ENCODE results near the gene PSAPL1. TPM values are rescaled to one million over a fixed set of nuclear protein-coding genes. Genes with fewer than 3 reads are reported as not detected.

PSAPL1 gene
- total and polyA plus RNA-seq, 9 of the 15 experiments (the other 6 are each of a cell fraction or from before 2014, with no cell fraction given): not detected

DNA sequence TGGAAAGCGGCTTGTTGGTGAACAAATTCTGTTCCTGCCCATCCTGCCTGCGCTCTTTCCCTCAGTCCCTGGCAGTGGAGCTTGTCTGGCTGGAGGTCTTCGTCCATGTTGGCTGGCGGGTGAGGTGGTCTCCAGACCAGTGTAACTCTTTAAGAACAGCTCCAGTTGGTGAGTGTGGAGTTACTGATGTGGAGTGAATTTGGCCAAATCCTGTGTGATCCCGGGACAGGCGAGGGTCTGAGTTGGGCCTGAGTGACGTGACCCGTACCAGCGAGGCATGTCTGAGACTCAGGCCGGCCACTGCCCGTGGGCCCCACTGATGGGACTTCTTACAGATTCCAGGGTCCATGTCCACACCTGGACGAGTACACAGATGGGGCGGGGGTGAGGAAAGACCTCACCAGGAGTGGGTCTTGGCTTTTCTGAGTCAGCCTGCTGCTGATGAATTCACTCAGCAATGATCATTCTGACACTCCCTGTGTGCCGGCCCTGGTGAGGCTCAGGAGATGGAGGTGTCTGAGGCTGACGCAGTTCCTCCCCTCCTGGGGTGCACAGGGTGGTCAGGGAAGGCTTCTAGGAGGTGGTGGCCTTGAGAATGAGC, 45.5 kb downstream of the PSAPL1 start:
- Histone ChIP-seq H3K36me3 (ENCODE audit: control insufficient read depth, insufficient read depth, low read length) (no peaks in the 10 kb centered on the region), H3K9me1 (ENCODE audit: control insufficient read depth, insufficient read depth, low read length) (no peaks in the 10 kb centered on the region), H3K4me3 (no peak overlapping the region), H3K79me2 (ENCODE audit: control insufficient read depth, insufficient read depth, low read length) (no peaks in the 10 kb centered on the region), H4K20me1 (replicated peaks; ENCODE audit: control insufficient read depth, insufficient read depth, low read length) (0 out of 2 replicates have a peak, but pooled peaks cover 5% of the 10 kb centered on the region), H3K9me3 (replicated peaks; ENCODE audit: control insufficient read depth, insufficient read depth, low read depth, low read length) (0 out of 2 replicates have a peak, but pooled peaks cover 2% of the 10 kb centered on the region), H3K4me1 (replicated peaks in 1 of 2; ENCODE audit: control insufficient read depth in 2 of 2, insufficient read depth in 2 of 2, low read length in 2 of 2) (no peaks in the 10 kb centered on the region; a peak in 1 of 5 replicates), H3K4me2 (ENCODE audit: insufficient read depth, low read length) (no peak overlapping the region), H3K27ac (ENCODE audit: extremely low read depth, low read depth, low read length) (no peak overlapping the region; the same call in 2 of the 3 replicates), H3K27me3 (ENCODE audit: control insufficient read depth in 2 of 2, insufficient read depth in 2 of 2, low read length in 2 of 2) (peaks cover 10 to 38% of the 10 kb centered on the region in 2 experiments; a peak in 4 of 5 replicates), H3K9ac (ENCODE audit: insufficient read depth in 1 of 2, low read depth in 2 of 2, low read length in 2 of 2) (no peak overlapping the region), H2AFZ (ENCODE audit: low read depth, low read length) (no peak overlapping the region)
- FAIRE-seq: no peak
- no TSS peak for BruUV-seq (replicated peaks)
- intact Hi-C loops (cut with micrococcal nuclease) (no loop called here), in situ Hi-C loops (cut with MboI) (no loop called here)
- no peak for ATAC-seq
- DNase-seq (ENCODE audit: extremely low read depth in 1 of 4, low spot score in 3 of 4): no peak
- WGBS (ENCODE audit: insufficient coverage, low coverage, missing lambda C conversion rate): under 1% methylated on average over 15 of the region's 15 CpGs
- TF ChIP-seq ETV1 (tag; conservative IDR thresholded peaks at IDR 0.05; ENCODE audit: low read depth) (no peak), ZNF232 (CRISPR knock-in tag; IDR thresholded peaks at IDR 0.05) (no peak), ZFP1 (CRISPR knock-in tag; IDR thresholded peaks at IDR 0.05) (no peak), SMARCE1 (IDR thresholded peaks at IDR 0.05) (no peak), POLR3G (IDR thresholded peaks at IDR 0.05; ENCODE audit: extremely low read depth, insufficient read length, insufficient replicate concordance) (no peak), SP2 (IDR thresholded peaks at IDR 0.05; ENCODE audit: extremely low read depth, low read depth, low read length, poor library complexity, severe bottlenecking) (no peak), ZNF707 (CRISPR knock-in tag; conservative IDR thresholded peaks at IDR 0.05) (no peak)
- TF ChIP-seq, protein P1, sequence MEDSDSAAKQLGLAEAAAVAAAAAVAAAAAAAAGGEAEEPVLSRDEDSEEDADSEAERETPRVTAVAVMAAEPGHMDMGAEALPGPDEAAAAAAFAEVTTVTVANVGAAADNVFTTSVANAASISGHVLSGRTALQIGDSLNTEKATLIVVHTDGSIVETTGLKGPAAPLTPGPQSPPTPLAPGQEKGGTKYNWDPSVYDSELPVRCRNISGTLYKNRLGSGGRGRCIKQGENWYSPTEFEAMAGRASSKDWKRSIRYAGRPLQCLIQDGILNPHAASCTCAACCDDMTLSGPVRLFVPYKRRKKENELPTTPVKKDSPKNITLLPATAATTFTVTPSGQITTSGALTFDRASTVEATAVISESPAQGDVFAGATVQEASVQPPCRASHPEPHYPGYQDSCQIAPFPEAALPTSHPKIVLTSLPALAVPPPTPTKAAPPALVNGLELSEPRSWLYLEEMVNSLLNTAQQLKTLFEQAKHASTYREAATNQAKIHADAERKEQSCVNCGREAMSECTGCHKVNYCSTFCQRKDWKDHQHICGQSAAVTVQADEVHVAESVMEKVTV (CRISPR knock-in tag; IDR thresholded peaks at IDR 0.05): no peak
- ChIA-PET CTCF (ENCODE audit: low intra/inter-chr PET ratio) (no interaction called here), POLR2A (no interaction called here)
